ENCODE measurements around the gene GARIN5A.

GARIN5A gene

GRCh38 chr19:50508843-50509190, 32.2 kb upstream of the GARIN5A start:
- no peak for DNase-seq (ENCODE audit: low read depth)

- no peak for DNase-seq (ENCODE audit: low read depth)
Observed at GRCh38 chr19:50507376-50507775, 30.7 kb upstream of the GARIN5A start.

- DNase-seq (ENCODE audit: low read depth) = no peak
Observed at GRCh38 chr19:50506700-50507099, 30.1 kb upstream of the GARIN5A start.

- DNase-seq (ENCODE audit: low read depth) = no peak
Observed at GRCh38 chr19:50505856-50506611, 29.4 kb upstream of the GARIN5A start.

- no peak for DNase-seq (ENCODE audit: low read depth)
Observed at GRCh38 chr19:50501568-50502475, 25.2 kb upstream of the GARIN5A start.

GRCh38 chr19:50501186-50501567, 24.5 kb upstream of the GARIN5A start:
- no peak for DNase-seq (ENCODE audit: low read depth)

GRCh38 chr19:50500753-50501151, 24.1 kb upstream of the GARIN5A start:
- no peak for DNase-seq (ENCODE audit: low read depth)

GRCh38 chr19:50500060-50500752, 23.6 kb upstream of the GARIN5A start:
- DNase-seq (ENCODE audit: low read depth) = no peak

GRCh38 chr19:50498219-50499056, 21.8 kb upstream of the GARIN5A start:
- DNase-seq (ENCODE audit: low read depth) = no peak

- DNase-seq (ENCODE audit: low read depth) = no peak
Observed at GRCh38 chr19:50497022-50497405, 20.4 kb upstream of the GARIN5A start.

- no peak for DNase-seq (ENCODE audit: low read depth)
Observed at GRCh38 chr19:50496189-50497021, 19.8 kb upstream of the GARIN5A start.

- no peak for DNase-seq (ENCODE audit: low read depth)
Observed at GRCh38 chr19:50495020-50495531, 18.4 kb upstream of the GARIN5A start.

GRCh38 chr19:50494186-50495019, 17.8 kb upstream of the GARIN5A start:
- no peak for DNase-seq (ENCODE audit: low read depth)

- no peak for DNase-seq (ENCODE audit: low read depth)
Observed at GRCh38 chr19:50493171-50493570, 16.5 kb upstream of the GARIN5A start.

GRCh38 chr19:50492303-50493052, 15.8 kb upstream of the GARIN5A start:
- DNase-seq (ENCODE audit: low read depth) = no peak

GRCh38 chr19:50490991-50491472, 14.4 kb upstream of the GARIN5A start:
- no peak for DNase-seq (ENCODE audit: low read depth)

- no peak for DNase-seq (ENCODE audit: low read depth)
Observed at GRCh38 chr19:50490411-50490811, 13.8 kb upstream of the GARIN5A start.

- no peak for DNase-seq (ENCODE audit: low read depth)
Observed at GRCh38 chr19:50489461-50490011, 12.9 kb upstream of the GARIN5A start.
